ENCODE results near the gene EHD1. TPM values are rescaled to one million over a fixed set of nuclear protein-coding genes. Genes with fewer than 3 reads are reported as not detected.

The EHD1 gene
- total and polyA plus RNA-seq, 2 of the 8 experiments (the other 6 are each of a cell fraction or from before 2014, with no cell fraction given): 31.5 to 42.9 TPM

DNA sequence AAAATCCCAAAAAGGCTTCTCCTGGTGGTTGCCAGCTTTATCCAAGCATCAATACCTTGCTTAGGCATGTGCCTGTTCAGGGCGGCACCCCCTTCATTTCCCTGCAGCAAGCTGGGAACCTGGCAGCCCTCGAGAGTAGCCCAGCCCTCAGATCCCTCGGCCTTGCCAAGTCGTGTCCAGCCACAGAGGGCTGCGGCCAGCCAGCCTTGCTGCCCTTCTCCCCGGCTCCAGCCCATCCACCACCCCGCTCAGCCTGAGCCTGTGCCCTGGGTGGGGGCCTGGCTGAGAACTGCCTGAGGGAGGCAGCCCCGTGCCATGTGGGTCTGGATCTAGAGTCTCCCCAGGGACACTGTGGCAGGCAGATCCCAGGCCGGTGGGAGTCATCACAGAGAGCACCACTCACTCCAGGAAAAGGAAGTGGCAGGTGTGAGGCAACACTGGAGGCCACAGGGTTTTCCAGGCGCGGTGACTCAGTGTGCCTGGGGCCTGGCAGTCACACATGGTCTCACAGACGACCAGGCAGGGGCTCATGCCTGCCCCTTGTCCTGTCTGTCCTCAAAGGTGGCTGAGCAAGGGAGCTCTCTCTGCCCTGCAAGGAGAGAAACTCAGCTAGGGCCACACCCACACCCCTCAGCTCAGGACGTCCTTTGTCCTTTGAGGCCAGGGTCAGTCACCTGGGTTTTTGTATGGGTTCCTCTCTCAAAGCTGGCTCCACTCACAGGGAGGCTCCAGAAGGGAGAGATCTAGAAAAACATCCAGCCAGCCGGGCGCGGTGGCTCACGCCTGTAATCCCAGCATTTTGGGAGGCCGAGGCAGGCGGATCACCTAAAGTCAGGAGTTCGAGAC, 21.8 kb downstream of the EHD1 start:
- H2BK20ac ChIP-seq (ENCODE audit: low read length): no peak overlapping the region
- no peak overlapping the region for H3K4me2 ChIP-seq (ENCODE audit: insufficient read depth in 1 of 2, low read depth in 2 of 2, low read length in 2 of 2)
- H3K27ac ChIP-seq (ENCODE audit: low read depth, low read length): no peak overlapping the region
- no peak overlapping the region; a peak in 1 of 7 replicates for H3K9ac ChIP-seq (replicated peaks in 1 of 4; ENCODE audit: extremely low read depth in 1 of 4, low read depth in 3 of 4, low read length in 3 of 4)
- no peak overlapping the region for H3K23ac ChIP-seq (ENCODE audit: insufficient read length)
- no peak overlapping the region for H3K18ac ChIP-seq (ENCODE audit: extremely low read depth, low read length)
- no peak overlapping the region for H3K14ac ChIP-seq (ENCODE audit: insufficient read length)
- H4K5ac ChIP-seq (ENCODE audit: insufficient read length, low read depth, low read length): no peak overlapping the region
- no peak overlapping the region for H2BK120ac ChIP-seq (replicated peaks; ENCODE audit: low read depth, low read length)
- H4K8ac ChIP-seq (ENCODE audit: extremely low read depth, insufficient read depth, low read length): no peak overlapping the region
- H2BK15ac ChIP-seq (ENCODE audit: low read length): no peak overlapping the region
- DNase-seq (ENCODE audit: low read depth in 1 of 2, low spot score in 2 of 2) (no peak), FAIRE-seq (no peak)
- no peaks in the 10 kb centered on the region for H3K23me2 ChIP-seq (ENCODE audit: low read depth, low read length)
- no peak overlapping the region for H3K56ac ChIP-seq (replicated peaks; ENCODE audit: insufficient read length, low read depth, low read length)
- peaks cover 0 to 5% (median 2%) of the 10 kb centered on the region in 4 experiments; a peak in 4 of 7 replicates for H3K4me1 ChIP-seq (replicated peaks in 1 of 4; ENCODE audit: control insufficient read depth in 3 of 4, insufficient read depth in 4 of 4, low read length in 3 of 4)
- ChIA-PET CTCF (ENCODE audit: partially characterized antibody) (interaction anchor here (0.6 to 32.3 kb wide), 5 partner anchors 5 to 155 kb away, joined by 3 to 1058 read pairs (median 321); partner anchors contain the start of gene EHD1), POLR2A (ENCODE audit: partially characterized antibody) (interaction anchor here (2.0 to 25.7 kb wide), 2 partner anchors 28 to 85 kb away, joined by 4 to 408 read pairs; partner anchors contain the start of gene EHD1)
- H4K20me1 ChIP-seq (replicated peaks in 1 of 2; ENCODE audit: control insufficient read depth in 1 of 2, insufficient read depth in 2 of 2, low read length in 2 of 2): peaks cover 0 to 5% of the 10 kb centered on the region in 2 experiments
- H3K79me2 ChIP-seq (ENCODE audit: control insufficient read depth in 1 of 2, insufficient read depth in 2 of 2, low read length in 2 of 2): no peaks in the 10 kb centered on the region
- H2BK5ac ChIP-seq (ENCODE audit: low read depth, low read length): peak overlapping the region; percentile 71; the same call in 1 of the 2 replicates
- H3K4ac ChIP-seq (replicated peaks; ENCODE audit: insufficient read length, low read depth, low read length): no peak overlapping the region
- H3K27me3 ChIP-seq (replicated peaks in 1 of 4; ENCODE audit: control insufficient read depth in 3 of 4, extremely low read depth in 1 of 4, insufficient read depth in 3 of 4, low read length in 3 of 4): no peaks in the 10 kb centered on the region
- H3K4me3 ChIP-seq (ENCODE audit: extremely low read depth in 1 of 4, insufficient read depth in 2 of 4, low read depth in 3 of 4, low read length in 4 of 4): no peak overlapping the region
- H3K36me3 ChIP-seq (ENCODE audit: control insufficient read depth in 2 of 4, insufficient read depth in 4 of 4, low read length in 3 of 4): peaks cover 0 to 5% (median 0%) of the 10 kb centered on the region in 4 experiments; a peak in 3 of 8 replicates
- no peaks in the 10 kb centered on the region; the same call in 1 of the 2 replicates for H3K79me1 ChIP-seq (ENCODE audit: low read depth, low read length)
- 95% methylated on average over 20 of the region's 20 CpGs; no CpG with 5 or more reads in 1 of the 2 experiments for WGBS, 2 experiments (ENCODE audit: extremely low coverage in 1 of 2, insufficient coverage in 1 of 2, insufficient read length in 1 of 2, insufficient replicate concordance in 2 of 2, low coverage in 1 of 2, low lambda C conversion rate in 2 of 2, missing lambda C conversion rate in 1 of 2)
- no peak overlapping the region for H4K91ac ChIP-seq (replicated peaks; ENCODE audit: insufficient read length, low read length)
- no peak overlapping the region for H2AK5ac ChIP-seq (ENCODE audit: low read depth, low read length)
- H3K9me3 ChIP-seq (ENCODE audit: insufficient read depth in 2 of 2, low read depth in 1 of 2, low read length in 1 of 2): no peaks in the 10 kb centered on the region
- no peak overlapping the region for H2BK12ac ChIP-seq (ENCODE audit: low read depth, low read length)
- no peak overlapping the region for H2AFZ ChIP-seq (ENCODE audit: low read length)
- TF ChIP-seq SIX5 (IDR thresholded peaks at IDR 0.05; ENCODE audit: low read depth, low read length) (no peak), RBBP5 (IDR thresholded peaks at IDR 0.05; ENCODE audit: borderline replicate concordance, low read depth, low read length) (no peak), RXRA (IDR thresholded peaks at IDR 0.05; ENCODE audit: insufficient read depth, low read depth, low read length) (no peak), HDAC2 (IDR thresholded peaks at IDR 0.05; ENCODE audit: borderline replicate concordance in 1 of 2, low read depth in 2 of 2, low read length in 2 of 2) (no peak), CREB1 (IDR thresholded peaks at IDR 0.05) (no peak), CEBPB (IDR thresholded peaks at IDR 0.05; ENCODE audit: low read depth, low read length) (no peak), TCF12 (IDR thresholded peaks at IDR 0.05; ENCODE audit: low read depth, low read length) (no peak), TEAD4 (IDR thresholded peaks at IDR 0.05; ENCODE audit: low read depth, low read length) (no peak), SIN3A (conservative IDR thresholded peaks at IDR 0.05 in 1 of 2, IDR thresholded peaks at IDR 0.05 in 1 of 2; ENCODE audit: low read depth in 1 of 2, low read length in 2 of 2) (no peak), SP2 (IDR thresholded peaks at IDR 0.05; ENCODE audit: low read length) (no peak)
- TF ChIP-seq, protein P1, sequence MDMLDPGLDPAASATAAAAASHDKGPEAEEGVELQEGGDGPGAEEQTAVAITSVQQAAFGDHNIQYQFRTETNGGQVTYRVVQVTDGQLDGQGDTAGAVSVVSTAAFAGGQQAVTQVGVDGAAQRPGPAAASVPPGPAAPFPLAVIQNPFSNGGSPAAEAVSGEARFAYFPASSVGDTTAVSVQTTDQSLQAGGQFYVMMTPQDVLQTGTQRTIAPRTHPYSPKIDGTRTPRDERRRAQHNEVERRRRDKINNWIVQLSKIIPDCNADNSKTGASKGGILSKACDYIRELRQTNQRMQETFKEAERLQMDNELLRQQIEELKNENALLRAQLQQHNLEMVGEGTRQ (IDR thresholded peaks at IDR 0.05; ENCODE audit: low read length): no peak
